ENCODE results near the gene MARCHF6.

DNA sequence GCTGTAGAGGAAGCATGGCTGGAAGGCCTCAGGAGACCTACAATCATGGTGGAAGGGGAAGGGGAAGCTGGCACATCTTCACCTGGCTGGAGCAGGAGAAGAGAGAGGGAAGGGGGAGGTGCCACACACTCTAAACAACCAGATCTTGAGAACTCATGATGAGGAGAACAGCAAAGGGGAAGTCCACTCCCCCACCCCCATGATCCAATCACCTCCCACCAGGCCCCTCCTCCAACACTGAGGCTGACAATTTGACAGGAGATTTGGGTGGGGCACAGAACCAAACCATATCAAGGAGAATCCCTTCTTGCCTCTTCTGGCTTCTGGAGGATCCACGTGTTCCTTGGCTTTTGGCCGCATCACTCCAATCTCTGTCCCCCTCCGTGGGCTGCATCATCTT, 32.7 kb upstream of the MARCHF6 start:
- TF ChIP-seq, protein P1, sequence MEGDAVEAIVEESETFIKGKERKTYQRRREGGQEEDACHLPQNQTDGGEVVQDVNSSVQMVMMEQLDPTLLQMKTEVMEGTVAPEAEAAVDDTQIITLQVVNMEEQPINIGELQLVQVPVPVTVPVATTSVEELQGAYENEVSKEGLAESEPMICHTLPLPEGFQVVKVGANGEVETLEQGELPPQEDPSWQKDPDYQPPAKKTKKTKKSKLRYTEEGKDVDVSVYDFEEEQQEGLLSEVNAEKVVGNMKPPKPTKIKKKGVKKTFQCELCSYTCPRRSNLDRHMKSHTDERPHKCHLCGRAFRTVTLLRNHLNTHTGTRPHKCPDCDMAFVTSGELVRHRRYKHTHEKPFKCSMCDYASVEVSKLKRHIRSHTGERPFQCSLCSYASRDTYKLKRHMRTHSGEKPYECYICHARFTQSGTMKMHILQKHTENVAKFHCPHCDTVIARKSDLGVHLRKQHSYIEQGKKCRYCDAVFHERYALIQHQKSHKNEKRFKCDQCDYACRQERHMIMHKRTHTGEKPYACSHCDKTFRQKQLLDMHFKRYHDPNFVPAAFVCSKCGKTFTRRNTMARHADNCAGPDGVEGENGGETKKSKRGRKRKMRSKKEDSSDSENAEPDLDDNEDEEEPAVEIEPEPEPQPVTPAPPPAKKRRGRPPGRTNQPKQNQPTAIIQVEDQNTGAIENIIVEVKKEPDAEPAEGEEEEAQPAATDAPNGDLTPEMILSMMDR (IDR thresholded peaks at IDR 0.05): no peak
- no peak for TF ChIP-seq POLR2A (IDR thresholded peaks at IDR 0.05)

All from heart left ventricle (tissue), 13 donors.